Suprapubic skin (tissue), 3 donors: ENCODE results near the gene ITPRIP.

ENCODE experiments used
- POLR2AphosphoS5 ChIP-seq, 3 donors: sonication (generic); formaldehyde crosslinking; IDR thresholded peaks; one replicate each; pipeline ENCODE4 v1.6.1; 2017; ENCODE audit warnings: antibody characterized with exemption in 3 of 3
- TF ChIP-seq, protein P1 (sequence below), 2 donors: fragments of 200-600 bp in 1 of 2; fragments of 450-650 bp in 1 of 2; sonication (generic) in 1 of 2; IDR thresholded peaks; one replicate each; pipeline ENCODE4 v1.5.1; 2016 to 2019; ENCODE audit warnings: antibody characterized with exemption in 2 of 2, mild to moderate bottlenecking in 1 of 2, moderate library complexity in 1 of 2

DNA sequence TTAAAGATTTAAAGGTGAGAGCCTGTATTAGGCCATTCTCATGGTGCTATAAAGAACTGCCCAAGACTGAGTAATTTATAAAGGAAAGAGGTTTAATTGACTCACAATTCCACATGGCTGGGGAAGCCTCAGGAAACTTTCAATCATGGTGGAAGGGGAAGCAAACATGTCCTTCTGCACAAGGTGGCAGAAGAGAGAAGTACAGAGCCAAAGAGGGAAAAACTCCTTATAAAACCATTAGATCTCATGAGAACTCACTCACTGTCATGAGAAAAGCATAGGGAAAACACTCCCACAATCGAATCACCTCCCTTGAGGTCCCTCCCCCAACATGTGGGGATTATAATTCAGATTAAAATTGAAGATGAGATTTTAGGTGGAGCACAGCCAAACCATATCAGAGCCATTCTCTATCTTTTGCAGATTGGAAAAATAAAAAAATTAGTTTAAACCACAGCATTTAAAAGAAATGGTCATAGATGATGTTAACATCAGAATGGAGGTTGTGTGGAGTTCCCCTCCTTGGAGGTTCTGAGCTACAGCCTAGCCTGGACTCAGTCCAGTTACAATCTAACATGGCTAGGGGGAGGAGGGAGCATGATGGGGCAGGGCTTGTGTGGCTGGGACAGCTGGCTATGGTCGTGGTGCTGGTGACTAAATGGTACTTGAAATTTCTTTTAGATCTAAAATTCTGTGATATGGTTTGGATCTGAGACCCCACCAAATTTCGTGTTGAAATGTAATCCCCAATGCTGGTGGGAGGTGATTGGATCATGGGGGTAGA, 36.2 kb downstream of the ITPRIP start:
- TF ChIP-seq, protein P1, sequence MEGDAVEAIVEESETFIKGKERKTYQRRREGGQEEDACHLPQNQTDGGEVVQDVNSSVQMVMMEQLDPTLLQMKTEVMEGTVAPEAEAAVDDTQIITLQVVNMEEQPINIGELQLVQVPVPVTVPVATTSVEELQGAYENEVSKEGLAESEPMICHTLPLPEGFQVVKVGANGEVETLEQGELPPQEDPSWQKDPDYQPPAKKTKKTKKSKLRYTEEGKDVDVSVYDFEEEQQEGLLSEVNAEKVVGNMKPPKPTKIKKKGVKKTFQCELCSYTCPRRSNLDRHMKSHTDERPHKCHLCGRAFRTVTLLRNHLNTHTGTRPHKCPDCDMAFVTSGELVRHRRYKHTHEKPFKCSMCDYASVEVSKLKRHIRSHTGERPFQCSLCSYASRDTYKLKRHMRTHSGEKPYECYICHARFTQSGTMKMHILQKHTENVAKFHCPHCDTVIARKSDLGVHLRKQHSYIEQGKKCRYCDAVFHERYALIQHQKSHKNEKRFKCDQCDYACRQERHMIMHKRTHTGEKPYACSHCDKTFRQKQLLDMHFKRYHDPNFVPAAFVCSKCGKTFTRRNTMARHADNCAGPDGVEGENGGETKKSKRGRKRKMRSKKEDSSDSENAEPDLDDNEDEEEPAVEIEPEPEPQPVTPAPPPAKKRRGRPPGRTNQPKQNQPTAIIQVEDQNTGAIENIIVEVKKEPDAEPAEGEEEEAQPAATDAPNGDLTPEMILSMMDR (IDR thresholded peaks at IDR 0.05): no peak
- TF ChIP-seq POLR2AphosphoS5 (IDR thresholded peaks at IDR 0.05): no peak
